GM12892 (cell line): ENCODE data around the gene CD8B2.
"Not testable (repeated sequence)": the region's sequence is repeated elsewhere in the genome, so short reads cannot be mapped to it uniquely, and the experiment has no call there.

Experiments
- POLR2A ChIP-seq: IDR thresholded peaks from 2 replicates; pipeline ENCODE4 v1.6.1; 2011; ENCODE audit warnings: low read depth, low read length, control low read depth
- TAF1 ChIP-seq: IDR thresholded peaks from 2 replicates; pipeline ENCODE4 v1.6.1; 2011; ENCODE audit warnings: low read depth, mild to moderate bottlenecking, control low read depth, low read length, borderline replicate concordance

DNA sequence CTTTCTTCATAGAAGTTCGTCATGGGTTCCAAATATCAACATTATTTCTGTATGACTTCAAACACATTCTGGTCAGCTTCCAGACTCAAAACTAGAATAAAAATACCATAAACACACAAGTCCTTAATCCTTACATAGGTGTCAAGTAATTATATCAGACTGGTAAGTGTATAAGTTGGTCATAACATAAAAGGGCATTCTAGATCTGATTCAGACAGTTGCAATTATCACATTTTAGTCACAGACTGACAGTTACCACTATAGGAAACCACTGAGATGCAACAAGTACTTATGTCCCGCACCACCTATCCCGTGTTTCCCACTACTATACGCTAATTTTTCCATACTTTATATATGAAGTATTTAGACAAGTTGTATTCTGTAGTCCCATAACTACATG is 9.5 kb upstream of the CD8B2 start:
- TF ChIP-seq TAF1, POLR2A: not testable (repeated sequence)
